ENCODE measurements around the gene ING3.

The ING3 gene

DNA sequence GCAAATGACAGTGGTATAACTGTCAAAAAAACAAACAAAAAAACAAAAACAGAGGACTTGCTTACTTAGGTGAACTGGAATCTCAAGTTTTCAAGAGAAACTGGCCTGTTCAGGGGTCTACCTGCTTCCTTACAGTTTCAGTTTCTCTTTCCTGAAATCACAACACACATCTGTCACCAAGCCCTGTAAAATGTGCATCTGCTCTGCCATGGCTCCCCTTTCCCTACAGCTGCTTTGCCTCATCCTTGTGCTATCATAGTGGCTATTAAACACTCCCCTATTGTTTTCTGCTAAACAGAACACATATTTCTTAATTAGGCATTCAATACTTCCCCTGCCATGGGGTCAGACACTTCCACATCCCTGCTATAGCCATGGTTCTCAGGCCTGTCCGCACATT lies 75.6 kb downstream of the ING3 start:
- DNase-seq (ENCODE audit: low read depth in 2 of 2), result no peak

DNA sequence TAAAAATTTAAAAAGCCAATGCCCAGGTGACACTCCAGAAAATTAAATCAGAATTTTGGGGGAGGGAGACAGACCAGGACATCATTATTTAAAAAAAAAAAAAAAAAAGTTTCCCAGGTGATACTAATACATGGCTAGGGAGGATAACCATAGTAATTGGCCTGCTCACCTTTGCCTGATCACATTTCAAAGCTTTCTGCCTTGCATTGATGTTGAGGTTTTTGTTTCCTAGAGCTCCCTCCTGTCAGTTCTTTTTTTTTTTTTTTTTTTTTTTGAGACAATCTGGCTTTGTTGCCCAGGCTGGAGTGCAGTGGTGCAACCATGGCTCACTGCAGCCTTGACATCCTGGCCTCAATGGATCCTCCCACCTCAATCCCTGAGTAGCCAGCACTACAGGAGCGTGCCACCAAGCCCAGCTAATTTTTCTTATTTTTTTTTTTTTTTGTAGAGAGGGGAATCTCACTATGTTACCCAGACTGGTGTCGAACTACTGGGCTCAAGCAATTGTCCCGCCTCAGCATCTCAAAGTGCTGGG lies 76.1 kb downstream of the ING3 start:
- no peak for DNase-seq (ENCODE audit: low read depth in 2 of 2)
